ENCODE data around the gene MPV17.

MPV17 gene

DNA sequence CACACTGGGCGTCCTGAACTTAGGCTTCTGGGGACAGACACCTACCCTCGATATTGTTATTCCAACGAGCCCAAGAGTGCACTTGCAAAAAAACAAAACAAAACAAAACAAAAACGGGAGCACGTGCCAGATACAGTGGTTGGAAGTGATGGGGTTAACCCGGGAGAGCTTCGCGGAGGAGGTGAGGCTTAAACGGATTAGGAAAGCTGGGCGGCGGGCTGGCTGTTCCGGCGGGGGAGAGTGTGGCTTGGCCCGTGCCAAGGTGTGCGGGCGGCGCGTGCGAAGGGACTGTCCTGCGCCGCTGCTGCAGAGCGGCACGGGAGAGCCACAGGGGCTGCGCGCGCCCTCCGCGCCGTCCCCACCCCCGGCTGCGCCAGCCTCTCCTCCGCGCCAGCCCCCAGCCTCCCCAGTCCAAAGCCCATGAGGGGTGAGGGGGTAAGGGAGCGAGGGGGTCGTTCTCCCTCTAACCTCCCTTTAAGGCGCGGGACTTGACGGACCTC lies 58.6 kb downstream of the MPV17 start:
- no peaks in the 10 kb centered on the region for H3K9me3 ChIP-seq
- peaks cover 20 to 33% of the 10 kb centered on the region in 2 experiments for H3K4me1 ChIP-seq (ENCODE audit: control insufficient read depth in 1 of 2, insufficient read depth in 1 of 2, low read depth in 1 of 2, low read length in 1 of 2)
- TF ChIP-seq, protein P1, sequence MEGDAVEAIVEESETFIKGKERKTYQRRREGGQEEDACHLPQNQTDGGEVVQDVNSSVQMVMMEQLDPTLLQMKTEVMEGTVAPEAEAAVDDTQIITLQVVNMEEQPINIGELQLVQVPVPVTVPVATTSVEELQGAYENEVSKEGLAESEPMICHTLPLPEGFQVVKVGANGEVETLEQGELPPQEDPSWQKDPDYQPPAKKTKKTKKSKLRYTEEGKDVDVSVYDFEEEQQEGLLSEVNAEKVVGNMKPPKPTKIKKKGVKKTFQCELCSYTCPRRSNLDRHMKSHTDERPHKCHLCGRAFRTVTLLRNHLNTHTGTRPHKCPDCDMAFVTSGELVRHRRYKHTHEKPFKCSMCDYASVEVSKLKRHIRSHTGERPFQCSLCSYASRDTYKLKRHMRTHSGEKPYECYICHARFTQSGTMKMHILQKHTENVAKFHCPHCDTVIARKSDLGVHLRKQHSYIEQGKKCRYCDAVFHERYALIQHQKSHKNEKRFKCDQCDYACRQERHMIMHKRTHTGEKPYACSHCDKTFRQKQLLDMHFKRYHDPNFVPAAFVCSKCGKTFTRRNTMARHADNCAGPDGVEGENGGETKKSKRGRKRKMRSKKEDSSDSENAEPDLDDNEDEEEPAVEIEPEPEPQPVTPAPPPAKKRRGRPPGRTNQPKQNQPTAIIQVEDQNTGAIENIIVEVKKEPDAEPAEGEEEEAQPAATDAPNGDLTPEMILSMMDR (IDR thresholded peaks at IDR 0.05) = no peak
- H3K36me3 ChIP-seq = no peaks in the 10 kb centered on the region
- H3K4me3 ChIP-seq (ENCODE audit: low read depth in 1 of 2, low read length in 1 of 2) = peak overlapping the region in 1 of 2 experiments; percentile 24
- no peak overlapping the region for H3K27ac ChIP-seq
- peaks cover 100% of the 10 kb centered on the region for H3K27me3 ChIP-seq

- TF ChIP-seq, protein P1 (IDR thresholded peaks at IDR 0.05) = no peak
- Histone ChIP-seq H3K27ac (no peak overlapping the region), H3K27me3 (peaks cover 100% of the 10 kb centered on the region), H3K4me1 (ENCODE audit: control insufficient read depth in 1 of 2, insufficient read depth in 1 of 2, low read depth in 1 of 2, low read length in 1 of 2) (peaks cover 20 to 33% of the 10 kb centered on the region in 2 experiments), H3K36me3 (no peaks in the 10 kb centered on the region), H3K9me3 (no peaks in the 10 kb centered on the region), H3K4me3 (ENCODE audit: low read depth in 1 of 2, low read length in 1 of 2) (peak overlapping the region in 1 of 2 experiments; percentile 53)
These were observed 59.3 kb downstream of the MPV17 start for GRCh38 chr2:27263287-27264252.

- no peaks in the 10 kb centered on the region for H3K9me3 ChIP-seq
- H3K4me3 ChIP-seq (ENCODE audit: low read depth in 1 of 2, low read length in 1 of 2) = peak within 1 kb of the TSS; percentile 23 to 53
- TF ChIP-seq, protein P1 (IDR thresholded peaks at IDR 0.05) = no peak
- no peak within 1 kb of the TSS for H3K27ac ChIP-seq
- H3K36me3 ChIP-seq = no peaks in the 10 kb centered on the region
- peaks cover 99% of the 10 kb centered on the region for H3K27me3 ChIP-seq
- H3K4me1 ChIP-seq (ENCODE audit: control insufficient read depth in 1 of 2, insufficient read depth in 1 of 2, low read depth in 1 of 2, low read length in 1 of 2) = peaks cover 20 to 33% of the 10 kb centered on the region in 2 experiments
These were observed 60.3 kb downstream of the MPV17 start, which contains the start of gene SLC30A3 for GRCh38 chr2:27262379-27263286. Gene SLC30A3, minus strand, starts transcription at chr2:27263047. Its CDS starts 141 bp downstream, at chr2:27262906.

DNA sequence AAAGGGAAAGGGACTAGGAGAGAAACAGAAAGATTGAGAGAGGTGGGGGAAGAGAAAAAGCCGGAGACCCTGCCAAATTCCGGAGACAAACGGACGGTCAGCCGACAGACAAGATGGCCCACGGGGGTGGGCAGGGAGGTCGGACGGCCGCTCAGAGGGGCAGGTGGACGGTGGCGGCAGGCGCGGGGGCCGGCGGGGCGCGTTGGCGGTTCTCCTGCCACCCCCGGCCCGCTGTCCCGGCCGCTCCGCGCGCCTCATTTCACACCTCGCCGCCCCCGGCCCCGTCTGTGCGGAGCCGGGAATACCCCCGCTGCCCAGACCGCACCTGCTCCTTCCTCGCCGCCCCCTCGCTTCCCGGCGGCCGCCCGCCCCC lies 61.0 kb downstream of the MPV17 start:
- Histone ChIP-seq H3K4me1 (ENCODE audit: control insufficient read depth in 1 of 2, insufficient read depth in 1 of 2, low read depth in 1 of 2, low read length in 1 of 2) (peaks cover 20 to 33% of the 10 kb centered on the region in 2 experiments), H3K27me3 (peaks cover 99% of the 10 kb centered on the region), H3K27ac (no peak overlapping the region), H3K9me3 (no peaks in the 10 kb centered on the region), H3K36me3 (no peaks in the 10 kb centered on the region), H3K4me3 (ENCODE audit: low read depth in 1 of 2, low read length in 1 of 2) (no peak overlapping the region)
- TF ChIP-seq, protein P1 (IDR thresholded peaks at IDR 0.05) = no peak

GRCh38 chr2:27261241-27261925 lies 61.5 kb downstream of the MPV17 start:
- H3K27me3 ChIP-seq = peaks cover 99% of the 10 kb centered on the region
- H3K9me3 ChIP-seq = no peaks in the 10 kb centered on the region
- peaks cover 20 to 33% of the 10 kb centered on the region in 2 experiments for H3K4me1 ChIP-seq (ENCODE audit: control insufficient read depth in 1 of 2, insufficient read depth in 1 of 2, low read depth in 1 of 2, low read length in 1 of 2)
- no peaks in the 10 kb centered on the region for H3K36me3 ChIP-seq
- no peak overlapping the region for H3K4me3 ChIP-seq (ENCODE audit: low read depth in 1 of 2, low read length in 1 of 2)
- H3K27ac ChIP-seq = no peak overlapping the region
- TF ChIP-seq, protein P1 (IDR thresholded peaks at IDR 0.05) = no peak

Data from neutrophil (primary cell).